ENCODE data around the gene KIF4A.
"Not testable (repeated sequence)": the region's sequence is repeated elsewhere in the genome, so short reads cannot be mapped to it uniquely, and the experiment has no call there.

The KIF4A gene

DNA sequence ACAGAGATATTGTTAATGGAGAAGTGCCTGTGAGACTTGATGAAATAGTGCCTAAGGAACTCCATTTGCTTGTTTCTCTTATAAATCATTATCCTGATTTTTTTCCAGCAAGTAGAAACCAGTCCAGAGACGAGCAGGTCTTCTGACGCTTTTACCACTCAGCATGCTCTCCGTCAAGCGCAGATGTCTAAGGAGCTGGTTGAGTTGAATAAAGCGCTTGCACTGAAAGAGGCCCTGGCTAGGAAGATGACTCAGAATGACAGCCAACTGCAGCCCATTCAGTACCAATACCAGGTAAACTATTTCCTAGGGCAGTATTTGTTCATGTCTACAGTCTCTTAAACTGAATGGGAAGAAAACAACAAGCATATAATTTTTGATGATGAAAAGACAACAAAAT, 63.6 kb downstream of the KIF4A start:
- Histone ChIP-seq H3K27me3 (ENCODE audit: control insufficient read depth, low read length) (no peaks in the 10 kb centered on the region), H3K4me1 (ENCODE audit: control insufficient read depth, low read length) (no peaks in the 10 kb centered on the region), H3F3A (ENCODE audit: control insufficient read depth, insufficient read depth) (no peaks in the 10 kb centered on the region), H3K4me3 (ENCODE audit: low read length) (no peak overlapping the region), H3K36me3 (ENCODE audit: control insufficient read depth, low read length) (peaks cover 15% of the 10 kb centered on the region), H4K20me1 (ENCODE audit: control insufficient read depth, insufficient read depth, low read depth, low read length) (no peaks in the 10 kb centered on the region), H3K9me3 (ENCODE audit: control insufficient read depth, insufficient read depth, low read length) (no peaks in the 10 kb centered on the region), H3K4me2 (ENCODE audit: low read length) (no peak overlapping the region), H3K9me2 (replicated peaks; ENCODE audit: control insufficient read depth, low read length) (no peaks in the 10 kb centered on the region), H3K79me2 (ENCODE audit: control insufficient read depth, low read length) (no peaks in the 10 kb centered on the region), H3K27ac (ENCODE audit: low read depth, low read length) (no peak overlapping the region)
- no peak for TF ChIP-seq EZH2phosphoT487 (IDR thresholded peaks at IDR 0.05; ENCODE audit: borderline replicate concordance, low read length)
- TF ChIP-seq, protein P1, sequence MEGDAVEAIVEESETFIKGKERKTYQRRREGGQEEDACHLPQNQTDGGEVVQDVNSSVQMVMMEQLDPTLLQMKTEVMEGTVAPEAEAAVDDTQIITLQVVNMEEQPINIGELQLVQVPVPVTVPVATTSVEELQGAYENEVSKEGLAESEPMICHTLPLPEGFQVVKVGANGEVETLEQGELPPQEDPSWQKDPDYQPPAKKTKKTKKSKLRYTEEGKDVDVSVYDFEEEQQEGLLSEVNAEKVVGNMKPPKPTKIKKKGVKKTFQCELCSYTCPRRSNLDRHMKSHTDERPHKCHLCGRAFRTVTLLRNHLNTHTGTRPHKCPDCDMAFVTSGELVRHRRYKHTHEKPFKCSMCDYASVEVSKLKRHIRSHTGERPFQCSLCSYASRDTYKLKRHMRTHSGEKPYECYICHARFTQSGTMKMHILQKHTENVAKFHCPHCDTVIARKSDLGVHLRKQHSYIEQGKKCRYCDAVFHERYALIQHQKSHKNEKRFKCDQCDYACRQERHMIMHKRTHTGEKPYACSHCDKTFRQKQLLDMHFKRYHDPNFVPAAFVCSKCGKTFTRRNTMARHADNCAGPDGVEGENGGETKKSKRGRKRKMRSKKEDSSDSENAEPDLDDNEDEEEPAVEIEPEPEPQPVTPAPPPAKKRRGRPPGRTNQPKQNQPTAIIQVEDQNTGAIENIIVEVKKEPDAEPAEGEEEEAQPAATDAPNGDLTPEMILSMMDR (IDR thresholded peaks at IDR 0.05; ENCODE audit: low read depth, low read length, poor library complexity, severe bottlenecking): no peak

- H3K9me3 ChIP-seq (ENCODE audit: control insufficient read depth, insufficient read depth, low read length): no peaks in the 10 kb centered on the region
- H4K20me1 ChIP-seq (ENCODE audit: control insufficient read depth, insufficient read depth, low read depth, low read length): no peaks in the 10 kb centered on the region
- peaks cover 19% of the 10 kb centered on the region for H3K36me3 ChIP-seq (ENCODE audit: control insufficient read depth, low read length)
- H3K27ac ChIP-seq (ENCODE audit: low read depth, low read length): no peak overlapping the region
- H3K9me2 ChIP-seq (replicated peaks; ENCODE audit: control insufficient read depth, low read length): no peaks in the 10 kb centered on the region
- no peak overlapping the region for H3K4me2 ChIP-seq (ENCODE audit: low read length)
- no peaks in the 10 kb centered on the region for H3K27me3 ChIP-seq (ENCODE audit: control insufficient read depth, low read length)
- no peak overlapping the region for H3K4me3 ChIP-seq (ENCODE audit: low read length)
- H3K79me2 ChIP-seq (ENCODE audit: control insufficient read depth, low read length): no peaks in the 10 kb centered on the region
- no peaks in the 10 kb centered on the region for H3F3A ChIP-seq (ENCODE audit: control insufficient read depth, insufficient read depth)
- TF ChIP-seq EZH2phosphoT487 (IDR thresholded peaks at IDR 0.05; ENCODE audit: borderline replicate concordance, low read length): no peak
- TF ChIP-seq, protein P1 (IDR thresholded peaks at IDR 0.05; ENCODE audit: low read depth, low read length, poor library complexity, severe bottlenecking): no peak
- no peaks in the 10 kb centered on the region for H3K4me1 ChIP-seq (ENCODE audit: control insufficient read depth, low read length)
Observed at GRCh38 chrX:70354716-70355115, 64.8 kb downstream of the KIF4A start.

DNA sequence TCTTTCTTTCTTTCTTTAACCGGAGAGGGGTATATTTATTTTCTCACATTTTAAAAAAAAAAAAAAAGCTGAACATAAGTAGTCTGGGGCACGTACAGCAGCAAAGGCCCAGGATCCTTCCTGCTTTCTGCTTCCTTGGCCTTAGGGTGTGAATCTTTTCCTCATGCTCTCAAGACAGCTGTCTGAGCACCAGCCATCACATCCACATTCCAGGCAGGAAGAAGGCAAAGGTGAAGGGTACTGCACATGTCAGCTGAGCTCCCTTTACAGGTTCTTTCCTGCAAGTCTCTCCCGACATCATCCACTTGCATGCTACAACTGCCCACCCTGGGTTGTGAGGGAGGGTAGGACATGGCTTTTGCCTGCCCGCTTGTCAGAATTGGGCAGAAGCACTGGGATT, 69.6 kb downstream of the KIF4A start:
- no peaks in the 10 kb centered on the region for H3K9me3 ChIP-seq (ENCODE audit: control insufficient read depth, insufficient read depth, low read length)
- H3K4me2 ChIP-seq (ENCODE audit: low read length): no peak overlapping the region
- peaks cover 22% of the 10 kb centered on the region for H3K36me3 ChIP-seq (ENCODE audit: control insufficient read depth, low read length)
- no peaks in the 10 kb centered on the region for H3K4me1 ChIP-seq (ENCODE audit: control insufficient read depth, low read length)
- no peak overlapping the region for H3K4me3 ChIP-seq (ENCODE audit: low read length)
- no peaks in the 10 kb centered on the region for H4K20me1 ChIP-seq (ENCODE audit: control insufficient read depth, insufficient read depth, low read depth, low read length)
- no peaks in the 10 kb centered on the region for H3F3A ChIP-seq (ENCODE audit: control insufficient read depth, insufficient read depth)
- TF ChIP-seq, protein P1 (IDR thresholded peaks at IDR 0.05; ENCODE audit: low read depth, low read length, poor library complexity, severe bottlenecking): no peak
- TF ChIP-seq EZH2phosphoT487 (IDR thresholded peaks at IDR 0.05; ENCODE audit: borderline replicate concordance, low read length): no peak
- no peaks in the 10 kb centered on the region for H3K9me2 ChIP-seq (replicated peaks; ENCODE audit: control insufficient read depth, low read length)
- H3K27ac ChIP-seq (ENCODE audit: low read depth, low read length): no peak overlapping the region
- no peaks in the 10 kb centered on the region for H3K79me2 ChIP-seq (ENCODE audit: control insufficient read depth, low read length)
- H3K27me3 ChIP-seq (ENCODE audit: control insufficient read depth, low read length): no peaks in the 10 kb centered on the region

- Histone ChIP-seq H3K9me3 (ENCODE audit: control insufficient read depth, insufficient read depth, low read length) (no peaks in the 10 kb centered on the region), H3K27ac (ENCODE audit: low read depth, low read length) (no peak overlapping the region), H3K36me3 (ENCODE audit: control insufficient read depth, low read length) (peaks cover 19% of the 10 kb centered on the region), H3F3A (ENCODE audit: control insufficient read depth, insufficient read depth) (no peaks in the 10 kb centered on the region), H3K79me2 (ENCODE audit: control insufficient read depth, low read length) (no peaks in the 10 kb centered on the region), H3K27me3 (ENCODE audit: control insufficient read depth, low read length) (no peaks in the 10 kb centered on the region), H4K20me1 (ENCODE audit: control insufficient read depth, insufficient read depth, low read depth, low read length) (no peaks in the 10 kb centered on the region), H3K4me1 (ENCODE audit: control insufficient read depth, low read length) (no peaks in the 10 kb centered on the region), H3K4me2 (ENCODE audit: low read length) (no peak overlapping the region), H3K9me2 (replicated peaks; ENCODE audit: control insufficient read depth, low read length) (no peaks in the 10 kb centered on the region), H3K4me3 (ENCODE audit: low read length) (no peak overlapping the region)
- TF ChIP-seq, protein P1 (IDR thresholded peaks at IDR 0.05; ENCODE audit: low read depth, low read length, poor library complexity, severe bottlenecking): no peak
- TF ChIP-seq EZH2phosphoT487 (IDR thresholded peaks at IDR 0.05; ENCODE audit: borderline replicate concordance, low read length): no peak
Observed at GRCh38 chrX:70360366-70360765, 70.5 kb downstream of the KIF4A start.

DNA sequence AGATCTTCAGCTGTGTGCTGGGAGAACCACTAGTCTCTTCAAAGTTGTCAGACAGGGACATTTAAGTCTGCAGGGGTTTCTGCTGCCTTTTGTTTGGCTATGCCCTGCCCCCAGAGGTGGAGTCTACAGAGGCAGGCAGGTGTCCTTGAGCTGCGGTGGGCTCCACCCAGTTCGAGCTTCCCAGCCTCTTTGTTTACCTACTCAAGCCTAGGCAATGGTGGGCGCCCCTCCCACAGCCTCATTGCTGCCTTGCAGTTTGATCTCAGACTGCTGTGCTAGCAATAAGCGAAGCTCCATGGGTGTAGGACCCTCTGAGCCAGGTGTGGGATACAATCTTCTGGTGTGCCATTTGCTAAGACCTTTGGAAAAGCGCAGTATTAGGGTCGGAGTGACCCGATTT, 78.8 kb downstream of the KIF4A start:
- not testable (repeated sequence) for H3K4me2 ChIP-seq (ENCODE audit: low read length); H3K4me3 ChIP-seq (ENCODE audit: low read length); H3K4me1 ChIP-seq (ENCODE audit: control insufficient read depth, low read length); H3F3A ChIP-seq (ENCODE audit: control insufficient read depth, insufficient read depth); H3K9me2 ChIP-seq (replicated peaks; ENCODE audit: control insufficient read depth, low read length); H3K27me3 ChIP-seq (ENCODE audit: control insufficient read depth, low read length); H3K79me2 ChIP-seq (ENCODE audit: control insufficient read depth, low read length); H3K9me3 ChIP-seq (ENCODE audit: control insufficient read depth, insufficient read depth, low read length); H4K20me1 ChIP-seq (ENCODE audit: control insufficient read depth, insufficient read depth, low read depth, low read length); H3K36me3 ChIP-seq (ENCODE audit: control insufficient read depth, low read length); H3K27ac ChIP-seq (ENCODE audit: low read depth, low read length)

Data from DOHH2 (cell line).